Thoracic aorta endothelial cell (primary cell): ENCODE results near the gene CTSK. TPM values are rescaled to one million over a fixed set of nuclear protein-coding genes. Genes with fewer than 3 reads are reported as not detected.

Experiments used
- small RNA-seq: library from RNA; depleted of rRNA; stranded (forward); fragments of <200 nt; gene quantifications from one replicate; pipeline ENCODE3, GENCODE V24; 2012
- total RNA-seq: library from RNA; depleted of rRNA; stranded (reverse); fragments of >200 nt; gene quantifications from 2 replicates; pipeline ENCODE4 v1.2.3, GENCODE V29; 2012

The CTSK gene
- 5.9 and 26.6 TPM in 2 replicates for total RNA-seq

GRCh38 chr1:150808121-150808520 lies at the start of gene CTSK:
CTSK (minus strand) TSS chr1:150808260; CDS start chr1:150806805, 1,455 bp downstream.

GRCh38 chr1:150765296-150765976 lies 42.6 kb downstream of the CTSK start, which contains the start of gene CTSS:
CTSS (minus strand) TSS chr1:150765778; CDS start chr1:150764763, 1,015 bp downstream.

Small RNAs within 50 kb of the gene (small RNA-seq; reads per million reads assigned to genes)
- gene RNU6-1309P = not detected

Other genes with a start within 250 kb of the CTSK start
- 246 and 285 TPM in 2 replicates for gene MCL1, start 228.7 kb downstream of the CTSK start, total RNA-seq
- 142 and 159 TPM in 2 replicates for gene ENSA, start 178.6 kb downstream of the CTSK start, total RNA-seq
- 41.9 and 50.1 TPM in 2 replicates for gene GOLPH3L, start 111.1 kb downstream of the CTSK start, total RNA-seq
- gene HORMAD1, start 87.4 kb downstream of the CTSK start, total RNA-seq = 0.29 TPM in 1 of 2 replicates, not detected in the other
- gene CTSS, start 42.5 kb downstream of the CTSK start, total RNA-seq = 32.7 and 35.2 TPM in 2 replicates
- gene ARNT, start 68.3 kb upstream of the CTSK start, total RNA-seq = 37.0 and 37.4 TPM in 2 replicates
- gene CTXND2, start 78.9 kb upstream of the CTSK start, total RNA-seq = not detected in 2 replicates
- 36.7 and 39.6 TPM in 2 replicates for gene SETDB1, start 118.1 kb upstream of the CTSK start, total RNA-seq
- 91.1 and 125 TPM in 2 replicates for gene CERS2, start 166.6 kb upstream of the CTSK start, total RNA-seq
- gene ANXA9, start 174.0 kb upstream of the CTSK start, total RNA-seq = not detected in 2 replicates
- 8.8 and 13.3 TPM in 2 replicates for gene MINDY1, start 198.6 kb upstream of the CTSK start, total RNA-seq
- 8.0 and 8.7 TPM in 2 replicates for gene PRUNE1, start 200.2 kb upstream of the CTSK start, total RNA-seq
- 0.13 and 0.36 TPM in 2 replicates for gene BNIPL, start 228.3 kb upstream of the CTSK start, total RNA-seq
- 1.7 and 2.9 TPM in 2 replicates for gene C1orf56, start 239.5 kb upstream of the CTSK start, total RNA-seq